Embryonic facial prominence (tissue), 1 donor: ENCODE data around the gene ZNF385B.

Experiments
- DNase-seq: peaks from one replicate; pipeline ENCODE4 v3.0.0-alpha.2; 2016; ENCODE audit errors: extremely low spot score

ZNF385B gene

DNA sequence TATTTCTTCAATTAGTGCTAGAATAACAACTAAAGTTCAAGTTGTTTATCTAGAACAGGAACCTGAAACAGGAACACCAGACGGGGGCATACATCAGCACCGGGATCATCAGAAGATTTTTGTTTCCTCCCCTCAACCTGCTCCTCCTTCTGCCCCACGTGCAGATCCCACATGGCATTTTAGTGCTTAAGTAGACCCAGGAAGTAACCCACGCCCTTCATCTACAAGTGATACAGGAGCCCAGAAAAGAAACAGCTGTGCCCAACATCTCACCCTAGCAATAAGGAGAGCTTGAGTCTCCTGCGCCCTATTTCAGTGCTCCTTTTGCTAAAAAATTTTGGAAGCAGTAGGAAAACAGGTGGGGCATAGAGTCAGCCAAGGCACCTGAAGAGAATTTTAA, 5.2 kb downstream of the ZNF385B start:
- DNase-seq: no peak

DNA sequence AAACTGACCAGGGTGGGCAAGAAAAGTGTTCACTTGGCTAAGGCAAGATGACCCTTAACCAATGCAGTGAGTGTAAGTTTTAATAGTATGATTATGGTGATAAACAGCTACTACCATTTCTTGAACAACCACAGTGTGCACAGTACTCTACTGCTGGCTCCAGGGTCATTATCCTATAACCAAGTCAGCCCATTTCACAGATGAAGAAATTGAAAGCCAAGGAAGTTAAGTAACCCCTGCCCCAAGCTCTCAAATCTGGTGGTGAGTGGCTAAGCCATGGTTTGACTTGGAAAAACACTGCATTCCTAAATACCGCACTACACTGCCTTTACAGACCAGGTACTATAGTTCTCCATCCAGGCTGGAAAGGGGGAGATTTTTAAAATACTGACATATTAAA, 5.7 kb downstream of the ZNF385B start:
- DNase-seq: no peak

DNA sequence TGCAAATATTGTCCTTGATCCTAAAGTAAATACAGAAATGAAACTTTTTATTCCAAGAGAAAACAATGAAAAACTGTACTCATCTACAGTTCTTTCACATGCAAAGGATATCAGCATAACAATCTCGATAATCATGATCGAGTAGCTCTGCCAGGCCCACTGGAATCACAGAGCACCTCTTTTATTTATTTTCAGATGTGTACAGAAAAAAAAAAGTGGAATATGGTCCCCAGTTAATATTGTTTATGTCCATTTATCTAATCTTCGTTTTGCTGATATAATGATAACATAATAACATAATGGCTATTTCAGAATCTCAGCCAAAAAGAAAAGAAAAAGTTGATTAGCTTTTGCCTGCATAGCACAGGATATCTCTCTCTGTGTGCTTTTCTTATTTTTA, 6.5 kb downstream of the ZNF385B start:
- no peak for DNase-seq

DNA sequence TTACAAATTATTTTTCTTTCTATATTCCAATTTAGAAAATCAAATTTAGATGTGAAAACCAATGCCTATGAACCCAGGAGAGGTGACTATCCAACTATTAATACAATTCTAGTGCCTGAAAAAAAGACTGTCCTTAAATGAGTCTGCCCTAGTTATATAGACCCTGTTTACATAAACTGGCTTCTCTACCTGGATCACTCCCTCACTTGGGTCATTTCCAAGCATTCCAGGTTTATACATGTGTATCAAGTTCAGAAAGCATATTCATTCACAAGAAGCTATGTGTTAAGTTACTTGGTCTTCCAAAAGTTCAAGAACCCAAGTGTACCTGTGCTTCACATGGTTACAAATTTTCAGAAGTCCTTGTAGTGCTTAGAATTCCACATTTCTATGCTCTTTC, 8.3 kb downstream of the ZNF385B start:
- DNase-seq: no peak

DNA sequence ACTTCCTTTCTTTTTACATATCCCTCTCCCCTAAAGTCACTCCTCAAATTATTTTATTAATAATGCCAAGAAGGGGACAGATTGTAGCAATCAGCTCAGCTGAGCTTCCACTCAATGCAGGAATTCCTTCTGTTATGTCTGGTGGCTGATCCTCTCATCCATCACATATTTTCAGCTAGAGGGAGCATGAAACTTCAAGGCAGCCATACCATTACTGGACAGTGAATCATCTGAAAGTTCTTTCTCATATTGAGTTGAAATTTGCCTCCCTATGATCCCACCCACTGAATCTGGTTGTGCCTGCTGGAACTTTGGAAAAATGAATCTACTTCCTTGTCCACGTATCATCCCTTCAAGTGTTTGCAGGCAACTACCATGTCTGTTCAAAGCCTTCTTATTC, 11.2 kb downstream of the ZNF385B start:
- DNase-seq: no peak

DNA sequence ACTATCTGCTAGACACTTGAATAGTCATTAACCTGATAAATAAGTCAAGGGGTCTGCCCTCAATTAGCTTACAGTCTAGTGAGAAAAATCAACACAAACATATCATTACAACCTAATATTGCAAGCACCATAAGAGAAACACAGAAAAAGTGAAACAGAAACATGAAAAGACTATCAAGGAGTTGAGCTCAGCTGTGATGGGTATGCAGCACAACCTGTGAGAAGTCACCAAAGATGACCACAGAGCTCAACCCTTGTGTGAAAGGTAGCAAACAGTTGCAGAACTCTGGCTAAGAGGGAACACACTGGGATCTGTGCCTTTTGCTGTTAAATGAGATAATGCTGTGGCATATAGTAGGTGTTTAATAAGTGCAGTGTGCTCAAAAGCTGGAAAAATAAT, 11.7 kb downstream of the ZNF385B start:
- no peak for DNase-seq

DNA sequence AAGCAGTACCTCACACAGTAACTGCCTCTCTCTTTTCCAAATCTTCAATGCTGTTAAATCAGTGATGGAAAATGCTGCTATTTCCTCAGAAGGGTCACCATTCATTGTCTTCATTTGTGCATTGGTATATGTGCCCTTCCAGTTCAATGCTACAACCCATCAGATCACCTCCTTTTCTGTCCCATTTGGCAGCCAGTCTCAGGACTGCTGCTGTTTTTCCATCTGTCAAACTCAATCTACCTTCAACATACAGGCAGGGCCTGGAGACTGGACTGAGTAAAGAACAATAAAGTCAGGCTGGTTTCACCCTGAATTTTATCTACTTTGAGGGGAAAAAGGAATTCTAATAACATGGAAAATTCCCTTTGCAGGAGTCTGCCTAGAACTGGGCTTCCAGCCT, 17.9 kb downstream of the ZNF385B start:
- no peak for DNase-seq

DNA sequence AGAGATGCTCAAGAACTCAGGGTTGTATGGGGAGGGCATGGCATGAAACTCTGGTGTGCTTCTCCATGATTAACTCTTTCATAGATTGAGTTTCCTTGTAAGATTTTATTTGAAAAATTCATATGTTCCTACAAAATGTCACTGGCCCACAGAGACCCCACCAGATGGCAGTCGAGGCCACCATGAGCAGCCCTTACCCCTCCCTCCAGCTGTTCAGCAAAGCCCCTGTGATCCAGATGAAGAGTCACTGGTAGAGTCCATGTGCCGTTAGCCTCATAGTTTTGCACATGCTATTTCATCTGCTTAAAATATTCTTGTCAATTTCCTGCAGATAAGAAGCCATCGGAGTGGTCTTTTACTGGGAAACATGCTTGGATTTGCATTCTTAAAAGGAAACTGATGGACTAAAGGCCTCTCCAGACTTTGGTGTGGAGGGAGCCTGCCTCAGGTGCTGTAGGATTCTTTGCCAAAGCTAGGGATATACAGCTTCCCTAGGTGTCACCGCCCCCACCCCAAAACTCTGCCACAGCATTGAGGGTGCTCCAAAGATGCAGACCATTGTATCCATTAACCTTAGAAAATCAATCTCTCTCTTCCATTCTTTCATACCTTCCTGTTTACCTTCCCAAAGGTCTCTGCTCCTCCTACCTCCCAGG, 18.8 kb downstream of the ZNF385B start:
- no peak for DNase-seq

DNA sequence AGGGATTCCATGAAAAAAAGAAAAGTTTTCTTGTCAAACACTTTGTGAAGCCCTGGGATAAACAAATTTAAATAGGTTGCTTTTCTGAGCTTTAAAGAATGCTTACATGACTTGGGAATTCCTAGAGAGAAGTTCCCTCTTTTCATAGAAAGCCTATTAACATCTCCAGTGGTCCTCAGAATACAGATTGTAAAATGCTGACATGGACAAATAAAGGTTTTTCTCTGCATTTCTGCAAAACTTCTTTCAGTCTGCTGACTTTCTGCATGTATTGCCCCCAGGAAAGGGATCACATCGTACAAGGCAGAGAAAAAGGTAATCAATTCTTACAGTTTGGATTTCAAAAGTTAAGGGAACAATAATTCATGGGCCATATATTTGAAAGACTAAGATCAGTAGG, 20.6 kb downstream of the ZNF385B start:
- no peak for DNase-seq

DNA sequence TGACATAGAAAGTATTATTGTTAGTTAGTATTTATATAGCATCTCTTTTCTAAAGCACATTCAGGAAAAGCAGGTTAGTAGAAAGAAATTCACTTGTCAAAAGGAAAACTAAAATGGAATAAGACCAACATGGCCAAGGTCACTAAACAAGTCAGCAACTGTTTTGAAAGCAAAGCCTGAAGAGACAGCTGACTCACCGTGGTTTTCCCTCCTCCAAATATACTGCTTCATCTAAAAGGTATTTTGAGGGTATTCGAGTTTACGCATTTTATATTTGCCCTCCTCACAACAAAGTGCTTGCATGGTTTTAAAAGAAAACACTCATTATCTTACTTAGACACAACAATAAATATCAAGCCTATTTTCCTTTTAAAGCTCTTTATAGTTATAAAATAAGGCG, 24.0 kb downstream of the ZNF385B start:
- DNase-seq: no peak

DNA sequence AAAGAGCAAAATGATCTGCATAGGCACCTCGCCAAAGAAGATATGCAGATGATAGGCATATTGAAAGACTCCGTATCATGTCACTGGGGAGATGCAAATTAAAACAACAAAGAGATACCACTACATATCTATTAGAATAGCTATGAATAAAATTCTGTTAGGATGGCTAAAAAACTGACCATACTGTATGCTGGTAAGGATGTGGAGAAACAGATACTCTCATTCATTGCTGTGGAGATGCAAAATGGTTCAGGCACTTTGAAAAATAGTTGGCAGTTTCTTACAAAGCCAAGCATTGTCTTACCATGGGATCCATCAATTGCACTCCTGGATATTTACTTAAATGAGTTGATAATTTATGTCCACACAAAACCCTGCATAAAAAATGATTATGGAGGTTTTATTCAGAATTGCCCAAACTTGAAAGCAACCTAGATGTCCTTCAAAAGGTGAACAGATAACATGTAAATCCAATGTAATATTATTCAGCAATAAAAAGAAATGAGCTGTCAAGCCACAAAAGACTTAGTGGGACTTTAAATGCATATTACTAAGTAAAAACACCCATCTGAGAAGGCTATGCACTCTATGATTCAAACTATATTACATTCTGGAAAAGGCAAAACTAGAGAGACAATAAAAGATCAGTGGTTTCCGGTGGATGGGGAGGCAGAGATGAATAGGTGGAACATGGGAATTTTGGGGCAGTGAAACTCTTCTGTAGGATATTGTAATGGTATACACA, 31.2 kb downstream of the ZNF385B start:
- DNase-seq: no peak

DNA sequence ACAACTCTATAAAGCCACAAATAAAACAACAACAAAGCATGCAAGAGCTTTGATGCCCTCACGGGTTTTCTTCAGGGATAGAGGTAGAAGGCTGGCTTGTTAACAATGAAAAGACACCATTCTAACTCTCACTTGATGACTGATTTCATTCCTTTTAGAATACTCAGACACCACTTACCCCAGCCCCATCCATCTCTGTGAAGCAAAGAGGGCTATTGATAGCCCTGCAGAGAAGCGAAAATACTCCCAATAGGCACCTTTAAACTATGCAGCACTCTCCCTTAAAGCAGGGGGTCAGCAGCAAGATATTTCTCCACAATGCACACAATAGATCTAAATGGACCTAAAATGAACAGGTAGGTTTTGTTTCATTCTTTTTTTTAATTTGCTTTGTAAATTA, 35.1 kb downstream of the ZNF385B start:
- no peak for DNase-seq

DNA sequence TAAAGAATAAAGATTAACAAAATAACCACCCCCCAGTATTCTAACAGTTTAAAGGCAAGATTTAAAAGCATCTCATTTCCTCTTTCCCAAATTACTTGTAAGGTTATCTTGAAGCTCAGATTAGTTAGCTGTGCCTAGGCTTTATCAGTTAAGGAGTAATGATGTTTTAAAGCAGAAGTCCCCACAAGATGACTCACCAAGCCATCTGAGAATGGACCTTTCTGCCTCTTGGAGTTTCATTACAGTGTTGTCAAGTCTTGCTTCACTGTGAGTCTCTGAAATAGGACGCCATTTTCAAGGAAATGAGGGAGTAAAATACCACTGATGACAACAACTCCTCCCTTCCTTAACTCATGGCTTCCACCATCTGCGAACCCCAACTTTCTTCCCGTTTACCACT, 35.9 kb downstream of the ZNF385B start:
- no peak for DNase-seq

DNA sequence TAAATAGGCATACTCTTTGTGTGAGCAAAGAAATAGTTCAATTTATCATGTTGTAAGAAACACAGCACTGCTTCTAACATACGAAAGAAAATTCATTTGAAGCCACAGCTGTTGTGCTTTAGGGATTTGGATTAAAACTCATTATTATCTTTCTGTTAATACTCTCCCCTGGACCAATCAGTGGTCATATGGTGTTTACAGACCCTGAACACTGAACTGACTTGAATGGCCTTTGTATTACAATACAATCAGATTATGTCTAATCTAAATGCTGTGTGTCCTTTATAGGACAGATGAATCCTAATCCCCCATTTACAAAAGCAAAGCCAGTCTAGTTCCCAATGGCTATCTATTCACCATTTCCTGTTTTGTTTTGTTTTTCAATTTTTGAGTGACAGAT, 36.5 kb downstream of the ZNF385B start:
- no peak for DNase-seq

DNA sequence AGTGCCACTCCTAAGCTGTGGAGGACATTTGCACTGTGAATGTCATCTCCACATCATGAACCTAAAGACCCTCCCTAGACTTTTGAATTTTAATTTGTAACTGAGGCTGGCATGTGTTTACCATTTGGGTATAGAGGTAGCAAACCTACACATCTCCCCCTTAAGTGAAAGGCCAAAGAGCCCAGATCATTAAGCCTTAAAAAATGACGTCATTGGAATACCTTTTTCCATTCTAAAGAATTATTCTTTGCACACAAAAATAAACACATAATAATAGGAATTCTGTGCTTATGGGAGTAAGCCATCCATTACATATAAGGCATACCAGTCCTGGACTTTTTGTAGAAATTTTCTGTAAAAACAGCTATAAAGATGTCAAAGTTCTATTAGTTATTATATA, 38.9 kb downstream of the ZNF385B start:
- DNase-seq: no peak

DNA sequence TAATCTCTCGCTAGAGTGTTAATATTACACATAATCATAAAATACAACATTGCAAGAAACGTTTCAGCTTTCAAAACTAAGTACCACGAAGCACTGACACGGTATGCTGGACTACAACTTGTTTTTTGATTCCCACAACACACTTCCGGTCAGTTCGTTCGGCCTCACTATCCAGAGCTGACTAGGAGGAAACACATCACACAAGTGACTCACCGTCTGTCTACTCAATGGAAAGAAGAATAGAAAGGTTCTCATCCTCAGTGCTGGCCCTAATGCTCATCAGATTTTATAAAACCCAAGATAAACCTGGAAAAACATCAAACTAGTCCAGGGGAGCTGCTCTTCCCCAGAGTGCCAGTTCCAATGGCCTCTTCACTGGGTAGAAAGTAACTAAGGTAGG, 42.9 kb downstream of the ZNF385B start:
- DNase-seq: no peak

DNA sequence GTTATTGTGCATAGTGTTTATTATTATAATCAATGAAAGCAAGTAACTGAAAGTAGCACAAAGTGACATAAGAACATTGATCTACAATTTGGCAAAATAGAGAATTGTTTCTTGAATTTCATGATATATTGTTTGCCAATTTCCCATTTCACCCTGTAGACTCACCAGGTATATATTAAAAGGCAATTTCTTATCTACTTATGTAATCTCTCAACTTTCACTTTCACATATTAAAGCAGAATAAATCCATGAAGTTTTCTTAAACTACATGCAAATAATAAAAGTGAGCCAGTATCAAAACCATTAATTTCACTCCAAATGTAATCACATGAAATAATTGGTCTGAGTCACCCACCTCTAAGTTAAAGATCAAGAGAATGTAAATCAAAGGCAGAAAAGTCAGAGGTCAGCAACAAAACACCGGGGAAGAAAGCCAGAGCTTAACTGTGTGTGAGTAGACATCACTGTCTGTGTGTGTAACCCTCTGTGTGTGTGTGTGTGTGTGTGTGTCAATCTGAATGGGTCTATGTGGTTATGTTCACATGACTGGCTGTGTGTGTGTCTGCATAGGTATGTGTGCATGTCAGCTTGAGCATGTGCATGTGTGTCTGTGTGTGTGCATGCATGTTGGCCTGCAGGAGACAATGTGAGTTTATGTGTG, 44.1 kb downstream of the ZNF385B start:
- no peak for DNase-seq

DNA sequence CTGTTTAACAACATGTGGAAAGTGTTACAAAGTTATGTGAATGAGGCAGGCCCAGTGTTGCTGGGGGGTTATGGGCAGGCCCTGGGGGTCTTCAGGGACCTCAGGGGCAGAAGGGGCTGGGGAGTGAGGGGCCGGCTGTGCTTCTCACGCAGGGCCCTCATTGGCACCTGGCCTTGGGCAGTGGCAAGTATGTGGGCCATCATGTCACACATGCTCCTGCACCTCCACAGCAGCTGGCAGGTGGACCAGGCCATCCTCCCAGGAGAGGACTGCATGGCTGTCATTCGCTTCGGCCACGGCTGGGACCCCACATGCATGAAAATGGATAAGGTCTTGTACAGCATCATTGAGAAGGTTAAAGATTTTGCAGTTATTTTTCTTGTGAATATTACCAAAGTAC, 47.4 kb downstream of the ZNF385B start:
- DNase-seq: no peak

DNA sequence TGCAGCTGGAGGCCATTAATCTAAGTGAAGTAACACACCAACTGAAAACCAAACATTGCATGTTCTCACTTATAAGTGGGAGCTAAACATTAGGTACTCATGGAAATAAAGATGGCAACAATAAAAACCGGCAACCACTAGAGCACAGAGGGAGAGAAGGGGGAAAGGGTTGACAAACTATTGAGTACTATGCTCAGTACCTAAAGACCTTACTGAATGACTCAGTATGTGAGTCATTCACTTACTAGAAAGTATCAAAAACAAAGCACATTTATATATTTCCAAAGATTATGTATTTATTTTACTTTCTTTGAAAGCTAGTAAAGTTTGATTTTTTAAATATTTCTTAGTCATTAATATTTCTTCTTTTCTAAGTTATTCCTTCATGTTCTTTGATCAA, 48.9 kb downstream of the ZNF385B start:
- DNase-seq: no peak

DNA sequence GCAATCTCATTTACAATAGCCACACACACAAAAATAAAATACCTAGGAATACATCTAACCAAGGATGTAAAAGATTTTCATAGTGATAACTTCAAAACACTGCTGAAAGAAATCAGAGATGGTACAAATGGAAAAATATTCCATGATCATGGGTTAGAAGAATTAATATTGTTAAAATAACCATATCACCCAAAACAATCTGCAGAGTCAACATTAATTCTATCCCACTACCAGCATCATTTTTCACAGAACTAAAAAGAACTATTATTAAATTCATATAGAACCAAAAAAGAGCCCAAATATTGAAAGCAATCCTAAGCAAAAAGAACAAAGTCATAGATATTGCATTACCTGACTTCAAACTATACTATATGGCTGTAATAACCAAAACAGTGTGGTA, 50.4 kb downstream of the ZNF385B start:
- no peak for DNase-seq

DNA sequence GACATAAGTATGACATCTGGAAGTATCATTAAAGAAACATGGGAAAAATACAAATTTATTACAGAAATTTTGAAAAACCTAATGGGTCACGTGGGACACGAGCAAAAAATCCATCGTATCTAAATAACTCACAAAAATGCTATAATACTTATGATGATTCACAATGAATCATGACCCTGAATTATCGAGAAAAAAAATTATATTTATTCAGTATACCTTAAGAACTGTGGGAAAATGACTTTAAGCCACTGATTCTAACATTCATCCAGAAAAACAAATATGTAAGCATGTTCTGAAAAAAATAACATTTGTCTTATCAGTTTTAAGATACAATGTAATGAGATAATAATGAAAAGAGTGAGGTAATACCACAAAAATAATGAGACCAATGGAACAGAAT, 51.8 kb downstream of the ZNF385B start:
- DNase-seq: no peak

DNA sequence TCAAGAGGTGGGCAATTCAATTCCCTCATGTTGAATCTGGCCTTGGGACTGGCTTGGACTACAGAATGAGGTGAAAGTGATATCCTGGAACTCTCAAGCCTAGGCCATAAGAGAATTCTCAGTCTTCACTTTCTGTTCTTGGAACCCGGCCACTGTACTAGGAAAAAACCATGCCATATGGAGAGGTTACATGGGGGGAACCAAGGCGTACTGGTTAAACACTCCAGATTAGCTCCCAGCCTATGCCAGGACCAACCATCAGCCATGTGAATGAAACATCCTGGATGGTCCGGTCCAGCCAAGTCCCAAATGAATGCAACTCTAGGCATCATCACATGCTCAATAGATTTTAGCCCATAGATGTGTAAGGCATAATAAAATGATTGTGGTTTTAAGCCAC, 56.4 kb downstream of the ZNF385B start:
- no peak for DNase-seq

DNA sequence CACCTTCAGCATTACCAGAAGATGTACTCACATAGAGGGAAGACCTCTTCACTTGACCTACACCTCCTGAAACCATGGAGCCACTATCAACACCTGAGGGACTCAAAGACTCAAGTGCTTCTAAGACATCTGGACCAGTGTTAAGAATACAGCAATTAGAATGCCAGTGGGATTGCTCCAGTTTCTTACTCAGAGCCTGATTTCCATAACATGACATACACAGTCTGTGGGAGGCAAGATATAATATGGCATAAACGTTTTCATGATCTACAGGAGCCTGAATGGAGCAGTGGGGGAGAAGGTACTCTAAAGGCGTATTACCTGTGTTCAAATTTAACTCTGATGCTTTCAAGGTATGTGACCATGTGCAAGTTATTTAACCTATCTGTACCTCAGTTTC, 57.2 kb downstream of the ZNF385B start:
- DNase-seq: no peak
